HG02798 (cell line): ENCODE data around the gene LEP.
A peak's percentile ranks its signal among the peaks of the same experiment; 100 is the strongest.

Source experiments
- ATAC-seq: cut with Tn5 transposase; IDR thresholded peaks from one replicate; pipeline ENCODE4 v1.9.1; 2021; ENCODE audit warnings: mild to moderate bottlenecking; ENCODE audit not compliant: unreplicated experiment, poor library complexity

Gene LEP

DNA sequence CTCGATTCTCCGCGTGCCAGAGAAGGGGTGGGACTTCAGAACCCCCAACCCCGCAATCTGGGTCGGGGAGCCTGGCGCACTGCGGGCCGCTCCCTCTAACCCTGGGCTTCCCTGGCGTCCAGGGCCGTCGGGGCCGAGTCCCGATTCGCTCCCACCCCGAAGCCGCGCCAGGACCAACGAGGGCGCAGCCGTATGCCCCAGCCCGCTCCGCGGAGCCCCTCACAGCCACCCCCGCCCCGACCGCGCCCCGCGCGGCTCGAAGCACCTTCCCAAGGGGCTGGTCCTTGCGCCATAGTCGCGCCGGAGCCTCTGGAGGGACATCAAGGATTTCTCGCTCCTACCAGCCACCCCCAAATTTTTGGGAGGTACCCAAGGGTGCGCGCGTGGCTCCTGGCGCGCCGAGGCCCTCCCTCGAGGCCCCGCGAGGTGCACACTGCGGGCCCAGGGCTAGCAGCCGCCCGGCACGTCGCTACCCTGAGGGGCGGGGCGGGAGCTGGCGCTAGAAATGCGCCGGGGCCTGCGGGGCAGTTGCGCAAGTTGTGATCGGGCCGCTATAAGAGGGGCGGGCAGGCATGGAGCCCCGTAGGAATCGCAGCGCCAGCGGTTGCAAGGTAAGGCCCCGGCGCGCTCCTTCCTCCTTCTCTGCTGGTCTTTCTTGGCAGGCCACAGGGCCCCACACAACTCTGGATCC lies at the start of gene LEP:
TSS of gene LEP (plus strand) at position 583 of the 691 bp plus-strand sequence. CDS start 10,741 bp downstream, outside the sequence.
- ATAC-seq, result no peak

DNA sequence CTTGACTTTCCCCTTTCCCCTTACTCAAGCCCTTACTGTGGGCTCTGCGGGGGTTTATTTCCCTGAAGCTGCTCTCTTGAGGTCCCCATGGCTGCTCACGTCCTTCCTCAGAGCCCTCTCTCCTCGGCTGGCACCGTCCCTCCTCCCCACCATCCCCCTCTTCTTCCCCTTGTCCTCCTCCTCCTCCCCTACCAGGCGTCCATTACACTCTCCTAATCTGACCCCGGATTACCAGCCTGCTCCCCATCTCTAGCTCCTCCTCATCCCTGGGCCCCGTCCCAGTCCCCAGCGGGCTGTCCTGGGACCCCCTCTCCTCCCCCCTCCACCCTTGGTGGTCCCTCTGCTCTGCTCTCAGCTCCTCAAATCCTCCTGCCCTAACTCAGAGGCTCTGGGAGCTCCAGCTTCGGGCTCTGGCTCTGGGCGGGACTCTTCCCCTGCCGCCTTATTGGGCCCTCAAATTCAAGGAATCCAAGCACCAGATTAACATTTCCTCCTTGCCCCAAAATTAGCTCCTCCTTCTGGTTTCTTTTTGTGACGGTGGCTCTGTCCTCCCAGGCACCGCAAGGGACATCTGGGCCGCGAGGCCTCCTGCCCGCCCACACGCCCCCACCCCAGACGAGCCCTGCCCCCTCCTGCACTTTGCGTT lies 48.5 kb upstream of the LEP start:
- ATAC-seq, result no peak

DNA sequence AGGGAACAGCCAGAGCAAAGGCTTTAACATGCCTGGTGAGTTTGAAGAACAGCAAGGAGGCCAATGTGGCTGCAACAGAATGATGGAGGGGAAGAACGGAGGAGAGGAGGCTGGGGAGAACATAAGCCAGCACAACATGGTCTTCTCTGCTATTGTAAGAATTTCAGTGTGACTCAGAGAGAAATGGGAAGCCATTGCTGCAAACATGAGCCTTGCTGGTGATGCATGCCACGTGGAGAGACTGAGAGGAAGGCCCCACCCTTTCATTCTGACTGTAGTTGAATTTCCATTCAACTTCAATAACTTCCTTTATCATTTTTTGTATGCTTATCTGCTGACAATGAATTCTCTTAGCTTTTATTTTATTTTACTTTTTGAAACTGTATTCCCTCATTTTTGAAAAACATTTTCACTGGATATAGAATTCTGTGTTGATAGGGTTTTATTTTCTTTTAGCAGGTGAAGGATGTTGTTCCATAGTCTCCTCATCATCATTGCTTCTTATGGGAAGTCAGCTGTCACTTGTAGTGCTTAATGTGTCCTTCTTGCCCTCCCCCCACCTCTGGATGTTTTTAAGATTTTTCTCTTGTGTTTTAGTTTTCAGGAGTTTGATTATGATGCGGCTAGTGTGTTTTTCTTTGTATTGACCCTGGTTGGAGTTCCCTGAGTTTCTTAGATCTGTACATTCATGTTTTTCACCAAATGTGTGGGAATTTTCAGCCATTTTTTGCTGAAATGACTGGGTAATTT lies 46.4 kb upstream of the LEP start:
- no peak for ATAC-seq

DNA sequence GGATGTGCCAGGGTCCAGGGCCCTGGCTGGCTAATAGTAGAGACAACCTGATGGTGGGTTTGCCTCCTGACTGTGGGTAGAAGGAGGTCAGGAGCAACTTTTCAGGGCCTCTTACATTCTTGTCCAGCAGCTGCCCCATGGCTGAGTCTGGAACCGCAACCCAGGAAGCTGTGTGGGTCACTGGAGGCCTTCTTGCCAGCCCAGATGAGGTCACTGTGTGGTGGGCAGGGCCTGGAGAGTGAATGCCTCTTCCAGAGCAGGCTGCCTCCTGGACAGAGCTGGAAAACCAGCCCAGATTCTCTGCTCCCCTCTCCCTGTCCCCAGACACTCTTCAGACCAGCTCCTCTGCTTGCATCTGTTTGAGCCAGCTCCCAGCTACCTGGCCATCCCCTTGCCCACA lies 43.5 kb upstream of the LEP start:
- ATAC-seq, result no peak

DNA sequence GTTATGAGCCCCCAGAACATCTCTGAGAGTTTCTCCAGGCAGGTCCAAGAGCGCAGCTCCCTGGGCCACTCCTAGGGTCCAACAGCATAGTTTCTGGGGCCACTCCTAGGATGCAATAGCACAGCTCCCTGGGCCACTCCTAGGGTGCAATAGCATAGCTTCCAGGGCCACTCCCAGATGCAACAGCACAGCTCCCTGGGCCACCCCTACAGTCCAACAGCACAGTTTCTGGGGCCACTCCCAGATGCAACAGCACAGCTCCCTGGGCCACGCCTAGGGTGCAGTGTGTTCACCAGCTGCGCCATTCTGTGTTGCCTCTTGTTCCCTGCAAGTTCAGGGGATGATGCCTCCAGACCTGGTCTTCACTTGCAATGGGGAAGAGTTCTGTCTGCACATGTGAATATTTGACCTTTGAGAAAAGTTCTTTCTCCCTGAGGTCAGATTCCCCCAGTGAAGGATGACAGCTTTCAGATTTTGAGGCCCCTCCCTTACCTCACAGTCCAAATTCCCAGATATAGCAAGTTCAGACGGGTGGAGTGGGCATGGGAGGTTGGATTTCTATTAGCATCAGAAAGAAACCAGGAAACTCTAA lies 43.0 kb upstream of the LEP start:
- ATAC-seq, result no peak

DNA sequence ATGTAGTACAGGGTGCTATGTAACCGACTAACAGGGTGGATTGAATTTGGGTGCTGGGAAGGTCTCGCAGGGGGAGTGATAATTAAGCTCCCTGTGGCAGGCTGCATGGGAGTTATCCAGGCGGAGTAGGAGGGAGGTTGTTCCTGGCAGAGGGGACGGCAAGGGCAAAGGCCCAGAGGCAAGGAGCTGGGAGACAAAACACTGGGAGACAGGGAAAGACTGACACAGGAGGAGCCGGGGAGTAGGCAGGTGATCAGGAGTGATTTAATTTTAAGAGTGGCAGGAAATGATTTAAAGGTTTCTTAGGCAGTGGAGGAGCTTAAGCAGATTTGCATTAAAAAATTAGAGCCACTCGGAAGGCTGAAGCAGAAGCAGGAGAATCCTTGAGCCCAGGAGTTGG lies 40.7 kb upstream of the LEP start:
- ATAC-seq, result no peak

DNA sequence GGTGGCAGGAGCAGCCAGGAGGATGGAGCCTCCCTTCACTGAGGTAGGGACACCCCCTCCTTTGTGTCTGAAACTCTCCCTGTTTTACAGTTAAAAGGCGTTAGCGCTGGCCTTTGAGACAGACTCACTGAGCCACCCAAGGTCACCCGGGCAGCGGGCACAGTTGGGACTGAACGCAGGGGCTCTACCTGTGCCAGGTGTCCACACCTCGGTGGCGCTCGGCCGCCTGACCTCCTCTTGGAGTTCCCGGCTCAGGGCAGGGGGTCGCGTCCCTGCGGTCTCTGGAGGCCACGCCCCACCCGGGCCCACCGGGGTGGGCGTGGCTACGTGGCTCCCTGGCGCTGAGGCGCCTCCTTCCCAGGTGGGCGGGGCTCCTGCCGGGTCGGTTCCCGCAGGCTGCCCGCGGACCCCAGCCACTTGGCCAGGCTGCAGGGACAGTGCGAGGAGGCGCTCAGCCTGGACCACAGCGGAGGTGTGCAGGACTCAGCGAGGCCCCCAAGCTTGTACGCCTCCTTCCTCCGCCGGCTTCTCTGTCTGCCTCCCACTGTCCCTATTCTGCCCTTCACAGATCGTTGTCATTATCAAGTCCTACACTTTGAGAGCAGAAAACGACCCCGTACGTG lies 39.9 kb upstream of the LEP start:
- no peak for ATAC-seq

DNA sequence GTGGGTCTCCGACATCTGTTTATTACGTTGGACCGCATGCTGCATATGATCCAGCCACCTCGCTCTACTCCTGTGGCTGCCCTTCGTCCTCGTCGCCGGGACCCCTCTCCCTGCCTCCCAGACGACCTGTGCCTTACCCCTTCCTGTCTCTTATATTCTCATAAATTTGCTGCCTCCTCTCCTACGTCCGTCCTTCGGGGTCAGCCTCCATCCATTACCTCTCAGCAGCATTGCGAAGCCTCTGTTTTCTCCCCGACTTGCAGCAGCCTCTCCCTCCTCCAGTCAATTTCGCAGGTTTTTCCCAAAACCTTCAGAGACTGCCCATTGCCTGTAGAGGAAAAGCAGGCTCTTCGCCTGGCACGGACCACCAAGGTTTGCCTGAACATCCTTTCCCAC lies 39.4 kb upstream of the LEP start:
- ATAC-seq, result no peak

DNA sequence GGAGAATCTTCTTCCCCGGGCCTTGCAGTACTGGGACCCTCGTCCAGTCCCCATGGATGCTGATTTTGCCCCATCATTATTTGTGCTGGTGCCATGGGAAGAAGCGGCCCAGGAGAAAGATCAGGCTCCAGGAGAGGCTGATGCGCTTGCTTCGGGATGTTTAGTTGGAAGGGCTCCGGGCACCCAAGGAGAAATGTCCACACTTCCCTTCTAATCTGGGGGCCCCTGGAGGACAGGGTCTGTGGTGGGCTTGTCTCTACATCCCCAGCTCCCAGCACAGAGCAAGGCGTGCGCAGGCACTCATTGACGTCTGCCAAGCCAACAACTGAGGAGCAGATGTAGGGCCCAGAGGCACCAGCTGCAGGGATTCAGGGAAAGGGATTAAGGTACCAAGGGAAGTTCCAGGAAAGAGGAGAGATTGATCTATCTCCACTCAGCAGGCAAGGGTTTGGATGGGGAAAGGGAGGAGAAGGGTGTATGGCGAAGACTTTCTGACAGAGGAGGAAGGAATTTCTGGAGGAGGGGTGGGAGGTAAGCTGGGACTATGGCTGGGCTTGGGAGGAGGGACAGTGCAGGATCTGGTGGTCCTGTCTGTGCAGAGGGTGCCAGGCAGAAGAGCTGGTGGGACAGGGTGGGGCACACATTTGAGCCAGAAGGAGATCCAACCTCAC lies 38.7 kb upstream of the LEP start:
- ATAC-seq, result no peak

DNA sequence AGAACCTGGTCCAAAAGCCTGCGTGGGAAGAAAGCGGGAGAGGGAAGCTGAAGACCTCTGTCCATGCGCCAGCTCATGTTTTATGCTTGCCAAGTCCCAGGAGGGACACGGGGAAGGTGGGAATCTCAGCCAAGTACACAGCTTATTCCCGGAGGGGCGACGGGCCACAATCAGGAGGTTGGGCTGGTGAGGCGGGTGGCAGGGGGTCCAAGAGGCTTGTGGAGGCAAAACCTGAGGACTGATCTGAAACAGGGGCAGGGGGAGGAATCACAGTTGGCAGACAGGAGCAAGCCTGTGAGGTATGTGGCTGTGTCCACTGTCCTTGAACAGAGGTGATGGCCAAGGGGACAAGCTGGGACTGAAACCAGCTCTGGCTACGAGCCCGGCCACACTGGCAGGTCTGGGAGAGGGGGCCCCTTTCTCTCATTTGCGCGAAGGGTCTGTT lies 38.0 kb upstream of the LEP start:
- no peak for ATAC-seq

DNA sequence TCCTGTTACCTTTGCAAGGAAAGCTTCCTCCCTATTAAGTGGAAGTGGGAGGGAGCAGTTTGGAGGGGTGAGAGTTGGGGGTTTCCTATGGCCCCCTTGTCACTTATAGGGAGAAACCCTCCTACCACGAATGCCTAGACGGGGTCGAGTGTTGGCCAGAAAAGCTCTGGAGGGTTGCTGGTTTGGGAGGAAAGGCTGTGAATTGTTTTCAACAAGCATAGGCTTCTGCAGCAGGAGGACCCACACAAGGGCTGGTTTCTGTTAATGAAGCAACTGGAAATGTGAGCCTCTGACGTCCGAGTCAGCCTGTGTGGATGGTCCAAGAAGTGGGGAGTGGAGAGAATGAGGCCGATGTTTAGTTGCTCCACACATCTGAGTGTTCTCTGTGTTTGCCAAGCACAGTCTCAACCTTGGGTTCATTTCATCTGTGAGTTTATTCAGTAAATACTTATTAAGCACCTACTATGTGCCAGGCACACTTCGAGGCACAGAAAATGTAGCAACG lies 37.3 kb upstream of the LEP start:
- no peak for ATAC-seq

DNA sequence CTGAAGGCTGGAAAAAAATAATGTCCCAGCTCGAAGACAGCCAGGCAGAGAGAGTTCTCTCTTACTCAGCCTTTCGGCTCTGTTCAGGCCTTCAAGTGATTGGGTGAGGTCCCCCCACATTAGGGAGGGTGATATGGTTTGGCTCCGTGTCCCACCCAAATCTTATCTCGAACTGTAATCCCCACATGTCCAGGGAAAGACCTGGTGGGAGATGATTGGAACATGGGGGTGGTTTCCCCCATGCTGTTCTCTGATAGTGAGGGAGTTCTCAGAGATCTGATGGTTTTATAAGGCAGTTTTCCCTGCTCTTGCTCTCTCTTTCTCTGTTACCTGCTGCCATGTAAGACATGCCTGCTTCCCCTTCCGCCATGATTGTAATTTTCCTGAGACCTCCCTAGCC lies 36.6 kb upstream of the LEP start:
- ATAC-seq, result no peak

DNA sequence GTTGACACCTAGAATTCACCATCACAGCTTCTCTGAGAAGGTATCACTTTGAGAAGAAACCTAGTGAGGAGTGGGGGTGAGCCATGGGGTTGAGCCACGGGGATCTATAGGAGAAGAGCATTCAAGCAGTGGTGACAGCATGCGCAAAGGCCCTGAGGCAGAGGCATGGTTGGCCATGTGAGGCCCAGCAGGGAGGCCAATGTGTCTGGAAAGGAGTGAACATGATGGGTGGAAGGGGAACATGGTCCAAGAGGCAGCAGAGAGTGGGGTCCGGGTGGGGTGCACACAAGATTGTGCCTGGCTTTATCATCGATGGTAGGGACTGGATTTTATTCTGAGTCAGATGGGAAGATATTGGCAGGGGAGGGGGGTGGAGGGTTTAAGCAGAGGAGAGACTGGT lies 36.0 kb upstream of the LEP start:
- no peak for ATAC-seq

DNA sequence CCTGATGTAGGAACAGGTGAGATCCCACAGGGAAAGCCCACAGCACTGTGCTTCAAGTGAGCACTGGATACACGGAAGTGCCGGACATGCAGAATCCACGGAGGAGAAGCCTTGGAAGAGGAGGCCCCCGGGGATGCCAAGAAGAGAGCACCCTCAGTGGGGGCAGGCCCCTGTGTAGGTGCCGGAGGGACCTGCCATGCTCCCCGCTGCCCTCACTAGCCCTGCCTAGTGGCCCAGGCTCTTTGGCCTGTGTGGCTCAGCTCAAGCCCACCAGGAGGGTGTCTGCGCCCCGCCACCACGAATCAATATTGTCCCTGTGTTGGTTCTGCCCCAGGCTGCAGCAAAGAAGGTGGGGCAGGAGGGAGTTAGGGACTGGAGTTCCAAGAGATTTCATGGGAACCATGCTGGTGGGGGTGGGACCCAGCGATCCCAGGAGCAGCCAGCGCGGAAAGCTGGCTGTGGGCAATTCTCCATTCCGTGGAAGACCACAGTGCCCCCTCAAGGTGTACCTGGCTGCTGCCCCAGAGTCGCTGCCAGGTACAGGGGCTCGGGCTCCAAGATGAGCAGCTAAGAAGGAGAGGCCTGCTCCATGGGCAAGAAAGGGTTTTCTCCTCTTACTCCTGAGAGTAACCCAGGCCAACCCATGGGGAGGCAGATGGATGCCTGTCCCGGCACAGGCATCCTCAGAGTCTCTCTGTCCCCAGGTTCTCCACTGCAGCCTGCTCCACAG lies 34.9 kb upstream of the LEP start:
- ATAC-seq, result no peak

DNA sequence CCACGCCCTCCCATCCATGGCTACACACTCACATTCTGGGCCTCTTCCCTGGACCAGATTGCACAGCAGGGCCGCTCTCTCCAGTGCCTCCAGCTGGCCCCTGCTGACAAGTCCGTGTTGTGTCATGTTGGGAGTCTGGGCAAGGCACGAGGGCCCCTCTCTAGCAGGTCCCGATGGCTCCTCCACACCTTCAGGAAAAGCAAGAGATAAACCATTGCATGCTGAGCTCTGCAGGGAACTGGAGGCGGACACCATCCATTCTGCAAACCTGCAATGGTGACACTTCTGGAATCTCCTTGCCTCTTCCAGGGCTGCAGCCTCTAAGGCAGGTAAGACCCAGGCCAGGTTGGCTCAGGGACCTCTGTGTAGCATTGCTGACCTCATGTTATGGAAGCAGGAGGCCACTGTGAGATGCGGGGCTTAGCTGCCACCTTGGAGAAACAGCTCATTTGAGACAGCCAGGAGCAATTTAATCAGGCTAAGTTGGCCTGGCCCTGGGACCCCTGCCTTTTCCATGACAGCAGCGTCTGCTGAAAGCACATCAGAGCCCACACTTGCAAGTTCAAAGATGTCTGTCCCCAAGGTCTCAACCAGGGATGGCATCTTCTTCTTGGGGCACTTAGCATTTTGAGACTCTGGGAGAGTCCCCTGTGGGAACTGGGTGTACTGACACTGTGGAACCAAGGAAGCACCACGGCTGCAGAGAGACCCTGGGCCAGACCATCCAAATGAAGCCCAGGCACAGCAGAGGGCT lies 34.2 kb upstream of the LEP start:
- no peak for ATAC-seq

DNA sequence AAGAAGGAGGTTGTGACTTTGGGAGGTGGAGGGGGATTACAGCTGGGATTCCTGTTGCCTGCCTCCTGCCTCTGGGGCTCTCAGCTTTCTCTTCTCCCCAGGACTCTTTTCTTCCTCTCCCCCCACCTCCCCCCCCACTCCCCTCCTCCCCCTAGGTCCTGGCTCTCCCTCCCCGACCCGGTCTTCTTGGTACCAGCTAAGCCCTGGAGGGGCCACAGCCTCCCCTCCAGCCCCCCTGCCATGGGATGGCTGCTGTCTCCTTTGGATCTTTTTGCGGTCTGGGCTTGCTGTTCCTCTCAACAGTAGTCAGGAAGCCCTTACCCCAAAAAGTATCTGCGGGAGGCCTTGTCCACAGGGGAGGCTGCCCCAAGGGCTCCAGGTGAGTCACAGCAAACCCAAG lies 33.5 kb upstream of the LEP start:
- no peak for ATAC-seq

DNA sequence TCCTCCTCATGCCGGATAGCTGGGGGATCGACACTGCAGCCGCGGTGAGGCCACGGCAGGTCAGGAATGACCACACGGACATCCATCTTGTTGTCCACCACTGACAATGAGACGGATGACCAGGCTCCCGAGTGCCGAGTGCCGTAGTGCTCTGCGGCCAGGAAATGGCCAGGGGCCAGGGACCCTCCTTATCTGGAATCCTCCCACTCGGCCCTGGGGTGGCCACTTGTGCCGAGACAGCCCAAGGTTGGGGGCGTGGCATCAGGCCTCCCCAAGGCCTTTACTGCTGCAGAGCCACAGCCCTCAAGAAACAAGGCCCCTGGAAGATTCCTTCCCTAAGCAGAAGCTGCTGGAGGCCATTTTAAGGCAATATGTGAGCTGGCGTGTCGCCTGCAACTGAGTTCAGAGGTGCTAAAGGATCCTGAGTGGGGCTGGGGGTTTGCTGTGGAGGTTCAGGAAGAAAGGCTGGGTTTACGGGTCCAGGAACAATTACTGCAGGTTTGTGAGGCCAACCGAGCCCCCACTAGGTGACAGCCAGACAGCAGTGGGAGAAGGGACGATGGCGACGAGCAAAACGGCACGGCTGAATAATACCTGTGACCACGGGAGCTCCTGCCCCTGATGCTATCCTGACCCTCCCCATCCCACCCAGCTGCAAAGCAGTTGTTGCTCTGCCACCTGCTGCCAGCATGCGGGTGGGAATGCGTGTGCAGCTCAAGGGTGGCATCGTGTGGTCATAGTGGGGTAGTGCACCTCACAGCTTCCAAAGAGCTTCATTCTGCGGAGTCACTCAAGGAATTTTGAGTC lies 31.6 kb upstream of the LEP start:
- peak; percentile 74 for ATAC-seq

DNA sequence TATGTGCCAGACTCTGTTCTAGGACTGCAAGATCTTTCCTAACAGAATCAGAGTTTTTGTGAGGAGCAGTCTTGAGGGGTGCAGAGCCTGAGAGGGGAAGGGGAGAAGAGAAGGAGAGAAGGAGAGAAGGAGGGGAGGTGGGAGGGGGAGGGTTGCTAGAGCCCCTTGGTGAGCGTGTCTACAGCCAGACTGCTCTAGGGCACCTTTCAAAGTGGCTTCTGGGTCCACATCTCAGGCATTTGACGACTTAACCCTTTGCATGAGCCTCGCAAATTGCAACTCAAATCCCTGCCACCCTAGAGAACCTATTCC lies 31.1 kb upstream of the LEP start:
- no peak for ATAC-seq
